K562 (cell line): ENCODE results near the gene KIAA0513. TPM values are rescaled to one million over a fixed set of nuclear protein-coding genes. Genes with fewer than 3 reads are reported as not detected.
A peak's percentile ranks its signal among the peaks of the same experiment; 100 is the strongest.

ENCODE experiments used
- ETV6 ChIP-seq, 3 experiments: fragments of 150-350 bp in 1 of 3; sonication (generic) in 1 of 3; formaldehyde crosslinking in 1 of 3; IDR thresholded peaks; 2 replicates each; pipeline versions ENCODE4 v1.6.1 to v1.8.0; 2014 to 2022; ENCODE audit warnings: borderline replicate concordance in 2 of 3, low read depth in 2 of 3, antibody characterized with exemption in 1 of 3, low read length in 1 of 3, mild to moderate bottlenecking in 1 of 3, missing genetic modification reagents in 1 of 3
- JUN ChIP-seq, 2 experiments: sonication (generic) in 1 of 2; formaldehyde crosslinking in 1 of 2; IDR thresholded peaks; 2 replicates each; pipeline versions ENCODE4 v1.6.1 to v1.8.0; 2012 to 2022; ENCODE audit warnings: borderline replicate concordance in 2 of 2, mild to moderate bottlenecking in 2 of 2, improper control_type of control experiment in 1 of 2, low read depth in 1 of 2, low read length in 1 of 2, missing genetic modification reagents in 1 of 2
- KDM1A ChIP-seq, 2 experiments: fragments of 450-650 bp; IDR thresholded peaks; 2 replicates each; pipeline ENCODE4 v1.6.1; 2016; ENCODE audit warnings: mild to moderate bottlenecking in 2 of 2
- KDM5B ChIP-seq: fragments of 200-600 bp; sonication (generic); IDR thresholded peaks from 2 replicates; pipeline ENCODE4 v1.6.1; 2012; ENCODE audit warnings: low read depth, mild to moderate bottlenecking, moderate library complexity, low read length, control low read depth, inconsistent platforms; ENCODE audit not compliant: insufficient replicate concordance
- MAFG ChIP-seq: fragments of 450-650 bp; conservative IDR thresholded peaks from 2 replicates; pipeline ENCODE4 v1.6.1; 2016; ENCODE audit warnings: missing genetic modification characterization, missing compliant biosample characterization
- MCM2 ChIP-seq: fragments of 450-650 bp; IDR thresholded peaks from 2 replicates; pipeline ENCODE4 v1.6.1; 2017; ENCODE audit warnings: low read depth, mild to moderate bottlenecking
- NFE2L1 ChIP-seq: fragments of 450-650 bp; IDR thresholded peaks from 2 replicates; pipeline ENCODE4 v1.6.1; 2016; ENCODE audit warnings: missing genetic modification characterization, low read depth, mild to moderate bottlenecking, missing compliant biosample characterization, moderate library complexity, borderline replicate concordance
- NFXL1 ChIP-seq: fragments of 450-650 bp; formaldehyde crosslinking; IDR thresholded peaks from 2 replicates; pipeline ENCODE4 v1.4.0; 2021; ENCODE audit warnings: mild to moderate bottlenecking
- NONO ChIP-seq, 2 experiments: fragments of 200-400 bp in 1 of 2; fragments of 450-650 bp in 1 of 2; formaldehyde crosslinking in 1 of 2; IDR thresholded peaks; 2 replicates each; pipeline ENCODE4 v1.6.1; 2017; ENCODE audit warnings: low read depth in 2 of 2, mild to moderate bottlenecking in 2 of 2, moderate library complexity in 2 of 2, low read length in 1 of 2
- NR0B1 ChIP-seq: fragments of 450-650 bp; IDR thresholded peaks from one replicate; pipeline ENCODE4 v1.6.1; 2018; ENCODE audit warnings: mild to moderate bottlenecking, moderate library complexity; ENCODE audit not compliant: partially characterized antibody
- POLR2A ChIP-seq: fragments of 450-650 bp; conservative IDR thresholded peaks from 2 replicates; pipeline ENCODE4 v1.6.1; 2016
- SAFB2 ChIP-seq: fragments of 200-400 bp; formaldehyde crosslinking; IDR thresholded peaks from 2 replicates; pipeline ENCODE4 v1.6.1; 2018; ENCODE audit warnings: borderline replicate concordance, low read length, low read depth, moderate library complexity; ENCODE audit not compliant: severe bottlenecking
- SMC3 ChIP-seq: conservative IDR thresholded peaks from 2 replicates; pipeline ENCODE4 v1.6.1; 2011; ENCODE audit warnings: low read depth, low read length, improper control_type of control experiment; ENCODE audit not compliant: insufficient read depth
- TOE1 ChIP-seq, 2 experiments: fragments of 450-650 bp in 1 of 2; sonication (generic) in 1 of 2; formaldehyde crosslinking in 1 of 2; IDR thresholded peaks; 2 replicates each; pipeline versions ENCODE4 v1.7.1 to v1.8.0; 2016 to 2022; ENCODE audit warnings: borderline replicate concordance in 2 of 2, mild to moderate bottlenecking in 2 of 2, antibody characterized with exemption in 1 of 2, inconsistent platforms in 1 of 2, low read depth in 1 of 2, missing genetic modification reagents in 1 of 2, moderate library complexity in 1 of 2
- U2AF2 ChIP-seq: fragments of 200-400 bp; formaldehyde crosslinking; optimal IDR thresholded peaks from 2 replicates; pipeline ENCODE3; 2017; ENCODE audit warnings: low read depth, mild to moderate bottlenecking, low read length
- ZBTB17 ChIP-seq: fragments of 450-650 bp; formaldehyde crosslinking; IDR thresholded peaks from 2 replicates; pipeline ENCODE4 v1.4.0; 2020; ENCODE audit warnings: mild to moderate bottlenecking
- ZBTB5 ChIP-seq: fragments of 450-650 bp; IDR thresholded peaks from 2 replicates; pipeline ENCODE4 v1.6.1; 2017; ENCODE audit warnings: antibody characterized with exemption
- ZFP91 ChIP-seq: sonication (generic); formaldehyde crosslinking; IDR thresholded peaks from 2 replicates; pipeline ENCODE4 v1.8.0; 2022; ENCODE audit warnings: mild to moderate bottlenecking, missing genetic modification reagents
- ZNF24 ChIP-seq: fragments of 450-650 bp; IDR thresholded peaks from 2 replicates; pipeline ENCODE4 v1.6.1; 2016
- polyA plus RNA-seq, 8 experiments: library from polyadenylated mRNA; depleted of rRNA in 4 of 8; stranded (reverse) in 5 of 8; unstranded in 3 of 8; fragments of >200 nt; fragmentation: Nextera tagmentation in 2 of 8; fragmentation: Illumina TruSeq in 1 of 8; extraction: Ambion mirVana in 2 of 8; extraction: Trizol in 1 of 8; gene quantifications; 2 replicates each; pipeline versions ENCODE4 v1.2.1 to v1.2.3, GENCODE V29; 2011 to 2014; ENCODE audit warnings: inconsistent platforms in 1 of 8, missing spikeins in 1 of 8
- total RNA-seq, 7 experiments: library from RNA; depleted of rRNA in 6 of 7; stranded (reverse); fragments of >200 nt in 6 of 7; fragmentation: Illumina TruSeq in 2 of 7; extraction: Trizol in 2 of 7; gene quantifications; 2 replicates each; pipeline versions ENCODE4 v1.2.1 to v1.2.3, GENCODE V29; 2011 to 2021; ENCODE audit warnings: low replicate concordance in 1 of 7

KIAA0513 gene
- total and polyA plus RNA-seq, 9 of the 15 experiments (the other 6 are each of a cell fraction or from before 2014, with no cell fraction given), result 0.18 to 13.7 (median 10.2) TPM

- TF ChIP-seq KDM5B (no peak), NR0B1 (no peak), POLR2A (no peak), U2AF2 (no peak), NFE2L1 (no peak), KDM1A (IDR thresholded peaks at IDR 0.05) (peak; percentile 35 to 60; a peak in 2 of 4 replicates), ZBTB17 (CRISPR knock-in tag) (no peak; the same call in 1 of the 2 replicates), ZBTB5 (no peak), NFXL1 (CRISPR knock-in tag) (no peak), ZNF24 (no peak), TOE1 (IDR thresholded peaks at IDR 0.05; ENCODE audit: borderline replicate concordance) (no peak), TOE1 (CRISPR knock-in tag; IDR thresholded peaks at IDR 0.05; ENCODE audit: borderline replicate concordance, low read depth) (peak; percentile 80; the same call in 1 of the 2 replicates), ETV6 (IDR thresholded peaks at IDR 0.05; ENCODE audit: borderline replicate concordance in 1 of 2, low read depth in 2 of 2, low read length in 1 of 2) (no peak), ETV6 (CRISPR knock-in tag; IDR thresholded peaks at IDR 0.05; ENCODE audit: borderline replicate concordance) (no peak), NONO (IDR thresholded peaks at IDR 0.05; ENCODE audit: low read depth in 2 of 2, low read length in 1 of 2) (peak in 1 of 2 experiments; percentile 51; a peak in 1 of 4 replicates), MAFG (peak; percentile 92), SMC3 (no peak), SAFB2 (no peak), JUN (IDR thresholded peaks at IDR 0.05; ENCODE audit: borderline replicate concordance, low read depth, low read length) (no peak), JUN (CRISPR knock-in tag; IDR thresholded peaks at IDR 0.05; ENCODE audit: borderline replicate concordance) (no peak), MCM2 (no peak), ZFP91 (CRISPR knock-in tag) (no peak)
These were observed 1.6 kb upstream of the KIAA0513 start (continued) for GRCh38 chr16:85025781-85026653.
